NCI-H146 treated with DMSO at 0.1 percent for 48 hours (cell line): ENCODE measurements around the gene FGF10.

Source experiments
- DNase-seq: peaks from one replicate; lab custom pipeline; 2025; ENCODE audit not compliant: unreplicated experiment; lab: John Stamatoyannopoulos, UW

Gene FGF10

GRCh38 chr5:44260793-44261192, 128.4 kb downstream of the FGF10 start:
- DNase-seq: no peak

DNA sequence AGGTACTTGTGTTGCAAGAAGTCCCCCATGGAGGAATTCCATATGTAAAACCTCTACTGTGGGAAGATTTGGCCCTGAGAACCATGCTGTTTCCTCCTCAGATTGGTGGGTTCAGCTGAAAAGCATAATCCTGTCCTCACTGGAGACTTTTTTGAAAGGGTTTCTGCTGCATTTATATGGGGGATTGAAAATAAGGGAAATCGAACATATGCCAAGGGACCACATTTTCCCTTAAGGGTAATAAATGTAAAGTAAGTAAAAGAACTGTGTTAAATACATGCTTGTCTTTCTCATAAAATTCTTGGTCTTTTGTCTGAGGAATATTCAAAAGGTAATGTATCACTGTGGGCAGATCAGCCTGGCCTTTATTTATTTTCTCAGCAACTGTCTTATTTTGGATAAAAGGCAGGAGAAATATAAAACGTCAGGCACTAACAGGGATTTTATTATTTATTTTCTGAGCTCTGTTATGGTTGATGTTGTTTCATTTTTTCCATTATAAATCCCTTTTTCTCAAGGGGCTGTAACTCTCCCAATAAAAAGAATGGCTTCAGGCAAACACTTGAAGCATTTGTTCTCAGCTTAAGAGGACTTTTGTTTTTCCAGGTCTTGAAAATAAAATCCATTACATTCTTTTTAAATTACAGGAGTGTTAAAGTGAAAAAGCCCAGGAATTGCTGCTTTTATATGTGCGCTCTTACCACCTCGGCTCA, 131.4 kb downstream of the FGF10 start:
- no peak for DNase-seq

DNA sequence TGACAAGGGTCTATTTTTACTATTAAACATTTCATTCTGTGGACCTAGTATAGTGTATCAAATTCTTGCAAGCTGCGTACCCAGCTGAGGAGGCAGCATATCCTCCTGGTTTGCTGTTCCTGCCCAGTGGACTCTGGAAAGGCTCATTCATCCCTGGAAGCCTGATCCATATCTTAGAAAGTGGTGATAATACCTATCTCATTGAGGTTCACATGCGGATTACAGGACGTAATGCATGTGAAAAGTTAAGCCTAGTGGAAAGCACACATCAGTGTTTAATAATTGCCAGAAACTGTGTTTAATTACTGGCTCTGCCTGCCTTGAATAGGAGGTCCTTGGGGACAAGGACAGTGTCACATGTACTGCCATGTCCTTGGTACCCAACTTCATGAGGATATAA, 132.0 kb downstream of the FGF10 start:
- DNase-seq: no peak
